ENCODE results near the gene OR1J2. TPM values are rescaled to one million over a fixed set of nuclear protein-coding genes. Genes with fewer than 3 reads are reported as not detected.

OR1J2 gene
- total and polyA plus RNA-seq, 2 of the 8 experiments (the other 6 are each of a cell fraction or from before 2014, with no cell fraction given): not detected

GRCh38 chr9:122551371-122551770 lies 40.8 kb downstream of the OR1J2 start (continued):
- TF ChIP-seq, protein P1, sequence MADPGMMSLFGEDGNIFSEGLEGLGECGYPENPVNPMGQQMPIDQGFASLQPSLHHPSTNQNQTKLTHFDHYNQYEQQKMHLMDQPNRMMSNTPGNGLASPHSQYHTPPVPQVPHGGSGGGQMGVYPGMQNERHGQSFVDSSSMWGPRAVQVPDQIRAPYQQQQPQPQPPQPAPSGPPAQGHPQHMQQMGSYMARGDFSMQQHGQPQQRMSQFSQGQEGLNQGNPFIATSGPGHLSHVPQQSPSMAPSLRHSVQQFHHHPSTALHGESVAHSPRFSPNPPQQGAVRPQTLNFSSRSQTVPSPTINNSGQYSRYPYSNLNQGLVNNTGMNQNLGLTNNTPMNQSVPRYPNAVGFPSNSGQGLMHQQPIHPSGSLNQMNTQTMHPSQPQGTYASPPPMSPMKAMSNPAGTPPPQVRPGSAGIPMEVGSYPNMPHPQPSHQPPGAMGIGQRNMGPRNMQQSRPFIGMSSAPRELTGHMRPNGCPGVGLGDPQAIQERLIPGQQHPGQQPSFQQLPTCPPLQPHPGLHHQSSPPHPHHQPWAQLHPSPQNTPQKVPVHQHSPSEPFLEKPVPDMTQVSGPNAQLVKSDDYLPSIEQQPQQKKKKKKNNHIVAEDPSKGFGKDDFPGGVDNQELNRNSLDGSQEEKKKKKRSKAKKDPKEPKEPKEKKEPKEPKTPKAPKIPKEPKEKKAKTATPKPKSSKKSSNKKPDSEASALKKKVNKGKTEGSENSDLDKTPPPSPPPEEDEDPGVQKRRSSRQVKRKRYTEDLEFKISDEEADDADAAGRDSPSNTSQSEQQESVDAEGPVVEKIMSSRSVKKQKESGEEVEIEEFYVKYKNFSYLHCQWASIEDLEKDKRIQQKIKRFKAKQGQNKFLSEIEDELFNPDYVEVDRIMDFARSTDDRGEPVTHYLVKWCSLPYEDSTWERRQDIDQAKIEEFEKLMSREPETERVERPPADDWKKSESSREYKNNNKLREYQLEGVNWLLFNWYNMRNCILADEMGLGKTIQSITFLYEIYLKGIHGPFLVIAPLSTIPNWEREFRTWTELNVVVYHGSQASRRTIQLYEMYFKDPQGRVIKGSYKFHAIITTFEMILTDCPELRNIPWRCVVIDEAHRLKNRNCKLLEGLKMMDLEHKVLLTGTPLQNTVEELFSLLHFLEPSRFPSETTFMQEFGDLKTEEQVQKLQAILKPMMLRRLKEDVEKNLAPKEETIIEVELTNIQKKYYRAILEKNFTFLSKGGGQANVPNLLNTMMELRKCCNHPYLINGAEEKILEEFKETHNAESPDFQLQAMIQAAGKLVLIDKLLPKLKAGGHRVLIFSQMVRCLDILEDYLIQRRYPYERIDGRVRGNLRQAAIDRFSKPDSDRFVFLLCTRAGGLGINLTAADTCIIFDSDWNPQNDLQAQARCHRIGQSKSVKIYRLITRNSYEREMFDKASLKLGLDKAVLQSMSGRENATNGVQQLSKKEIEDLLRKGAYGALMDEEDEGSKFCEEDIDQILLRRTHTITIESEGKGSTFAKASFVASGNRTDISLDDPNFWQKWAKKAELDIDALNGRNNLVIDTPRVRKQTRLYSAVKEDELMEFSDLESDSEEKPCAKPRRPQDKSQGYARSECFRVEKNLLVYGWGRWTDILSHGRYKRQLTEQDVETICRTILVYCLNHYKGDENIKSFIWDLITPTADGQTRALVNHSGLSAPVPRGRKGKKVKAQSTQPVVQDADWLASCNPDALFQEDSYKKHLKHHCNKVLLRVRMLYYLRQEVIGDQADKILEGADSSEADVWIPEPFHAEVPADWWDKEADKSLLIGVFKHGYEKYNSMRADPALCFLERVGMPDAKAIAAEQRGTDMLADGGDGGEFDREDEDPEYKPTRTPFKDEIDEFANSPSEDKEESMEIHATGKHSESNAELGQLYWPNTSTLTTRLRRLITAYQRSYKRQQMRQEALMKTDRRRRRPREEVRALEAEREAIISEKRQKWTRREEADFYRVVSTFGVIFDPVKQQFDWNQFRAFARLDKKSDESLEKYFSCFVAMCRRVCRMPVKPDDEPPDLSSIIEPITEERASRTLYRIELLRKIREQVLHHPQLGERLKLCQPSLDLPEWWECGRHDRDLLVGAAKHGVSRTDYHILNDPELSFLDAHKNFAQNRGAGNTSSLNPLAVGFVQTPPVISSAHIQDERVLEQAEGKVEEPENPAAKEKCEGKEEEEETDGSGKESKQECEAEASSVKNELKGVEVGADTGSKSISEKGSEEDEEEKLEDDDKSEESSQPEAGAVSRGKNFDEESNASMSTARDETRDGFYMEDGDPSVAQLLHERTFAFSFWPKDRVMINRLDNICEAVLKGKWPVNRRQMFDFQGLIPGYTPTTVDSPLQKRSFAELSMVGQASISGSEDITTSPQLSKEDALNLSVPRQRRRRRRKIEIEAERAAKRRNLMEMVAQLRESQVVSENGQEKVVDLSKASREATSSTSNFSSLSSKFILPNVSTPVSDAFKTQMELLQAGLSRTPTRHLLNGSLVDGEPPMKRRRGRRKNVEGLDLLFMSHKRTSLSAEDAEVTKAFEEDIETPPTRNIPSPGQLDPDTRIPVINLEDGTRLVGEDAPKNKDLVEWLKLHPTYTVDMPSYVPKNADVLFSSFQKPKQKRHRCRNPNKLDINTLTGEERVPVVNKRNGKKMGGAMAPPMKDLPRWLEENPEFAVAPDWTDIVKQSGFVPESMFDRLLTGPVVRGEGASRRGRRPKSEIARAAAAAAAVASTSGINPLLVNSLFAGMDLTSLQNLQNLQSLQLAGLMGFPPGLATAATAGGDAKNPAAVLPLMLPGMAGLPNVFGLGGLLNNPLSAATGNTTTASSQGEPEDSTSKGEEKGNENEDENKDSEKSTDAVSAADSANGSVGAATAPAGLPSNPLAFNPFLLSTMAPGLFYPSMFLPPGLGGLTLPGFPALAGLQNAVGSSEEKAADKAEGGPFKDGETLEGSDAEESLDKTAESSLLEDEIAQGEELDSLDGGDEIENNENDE (IDR thresholded peaks at IDR 0.05; ENCODE audit: insufficient replicate concordance, low read length): no peak
- no peak for TF ChIP-seq TBP (IDR thresholded peaks at IDR 0.05; ENCODE audit: low read depth, low read length)
- TF ChIP-seq ATF3 (IDR thresholded peaks at IDR 0.05; ENCODE audit: insufficient read depth, low read depth, low read length): no peak
- TF ChIP-seq, protein P2, sequence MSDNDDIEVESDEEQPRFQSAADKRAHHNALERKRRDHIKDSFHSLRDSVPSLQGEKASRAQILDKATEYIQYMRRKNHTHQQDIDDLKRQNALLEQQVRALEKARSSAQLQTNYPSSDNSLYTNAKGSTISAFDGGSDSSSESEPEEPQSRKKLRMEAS (IDR thresholded peaks at IDR 0.05): no peak
- no peak for TF ChIP-seq CEBPB (IDR thresholded peaks at IDR 0.05; ENCODE audit: low read depth, low read length)
- TF ChIP-seq, protein P3, sequence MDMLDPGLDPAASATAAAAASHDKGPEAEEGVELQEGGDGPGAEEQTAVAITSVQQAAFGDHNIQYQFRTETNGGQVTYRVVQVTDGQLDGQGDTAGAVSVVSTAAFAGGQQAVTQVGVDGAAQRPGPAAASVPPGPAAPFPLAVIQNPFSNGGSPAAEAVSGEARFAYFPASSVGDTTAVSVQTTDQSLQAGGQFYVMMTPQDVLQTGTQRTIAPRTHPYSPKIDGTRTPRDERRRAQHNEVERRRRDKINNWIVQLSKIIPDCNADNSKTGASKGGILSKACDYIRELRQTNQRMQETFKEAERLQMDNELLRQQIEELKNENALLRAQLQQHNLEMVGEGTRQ (IDR thresholded peaks at IDR 0.05; ENCODE audit: low read length): no peak
- TF ChIP-seq TCF12 (IDR thresholded peaks at IDR 0.05; ENCODE audit: low read depth, low read length): no peak
- TF ChIP-seq TEAD4 (IDR thresholded peaks at IDR 0.05; ENCODE audit: low read depth, low read length): no peak
- no peak for TF ChIP-seq CREB1 (IDR thresholded peaks at IDR 0.05)
- no peak for TF ChIP-seq JUN (IDR thresholded peaks at IDR 0.05; ENCODE audit: low read depth, low read length)

Measured in H1 (cell line).